Central memory CD8-positive, alpha-beta T cell (primary cell): Measurements from ENCODE around the gene MT1X.
"Not testable (repeated sequence)": the region's sequence is repeated elsewhere in the genome, so short reads cannot be mapped to it uniquely, and the experiment has no call there.

ENCODE experiments used
- ATAC-seq: fragments of 150-1000 bp; cut with Tn5 transposase; replicated peaks from 2 replicates; pipeline ENCODE4 v1.10.0; 2022; ENCODE audit warnings: mild to moderate bottlenecking, moderate FRiP score, moderate number of reproducible peaks; ENCODE audit not compliant: poor library complexity, severe bottlenecking; ENCODE audit errors: extremely low read depth
- DNase-seq, 2 donors: peaks; one replicate each; pipeline ENCODE4 v3.0.0; 2021; ENCODE audit warnings: low spot score in 2 of 2
- H3K27ac Mint-ChIP-seq: one replicate; pipeline ENCODE4 v1.8.0; 2022; ENCODE audit warnings: low read depth, mild to moderate bottlenecking, moderate library complexity, mixed read lengths
- H3K27me3 Mint-ChIP-seq: one replicate; pipeline ENCODE4 v1.8.0; 2022; ENCODE audit warnings: mixed read lengths
- H3K36me3 Mint-ChIP-seq: one replicate; pipeline ENCODE4 v1.8.0; 2022; ENCODE audit warnings: mild to moderate bottlenecking, moderate library complexity, mixed read lengths; ENCODE audit not compliant: insufficient read depth
- H3K4me1 Mint-ChIP-seq: one replicate; pipeline ENCODE4 v1.8.0; 2022; ENCODE audit warnings: mixed read lengths
- H3K4me3 Mint-ChIP-seq: one replicate; pipeline ENCODE4 v1.8.0; 2022; ENCODE audit warnings: mild to moderate bottlenecking, moderate library complexity, mixed read lengths
- H3K9me3 Mint-ChIP-seq: one replicate; pipeline ENCODE4 v1.8.0; 2022; ENCODE audit warnings: mixed read lengths

Gene MT1X

DNA sequence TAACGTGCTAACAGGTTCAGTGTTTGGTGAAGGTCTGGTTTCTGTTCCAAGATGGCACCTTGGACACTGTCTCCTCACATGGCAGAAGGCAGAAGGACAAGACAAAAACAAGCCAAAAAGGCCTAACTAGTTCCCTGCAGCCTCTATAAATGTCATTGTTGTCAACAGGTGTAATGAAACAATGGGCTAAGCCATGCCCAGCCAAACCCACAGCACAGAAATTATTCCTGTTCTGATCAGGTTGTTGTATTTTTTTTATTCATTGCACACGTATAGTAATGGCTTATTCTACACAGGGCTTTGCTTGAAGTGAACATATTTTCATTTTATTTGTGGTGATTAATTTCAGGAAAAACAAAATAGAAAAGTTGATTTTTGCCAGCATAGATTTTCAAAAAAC lies 31.5 kb downstream of the MT1X start:
- Mint-ChIP-seq H3K36me3 (peaks cover 3% of the 10 kb centered on the region), H3K27me3 (no peaks in the 10 kb centered on the region), H3K4me1 (peaks cover 29% of the 10 kb centered on the region), H3K9me3 (no peaks in the 10 kb centered on the region), H3K4me3 (no peak overlapping the region), H3K27ac (no peak overlapping the region)
- ATAC-seq, result no peak
- no peak for DNase-seq

GRCh38 chr16:56715126-56715525 lies 32.9 kb downstream of the MT1X start:
- H3K4me3 Mint-ChIP-seq, result no peak overlapping the region
- H3K27ac Mint-ChIP-seq, result no peak overlapping the region
- no peaks in the 10 kb centered on the region for H3K9me3 Mint-ChIP-seq
- ATAC-seq (no peak), DNase-seq (no peak)
- H3K36me3 Mint-ChIP-seq, result no peaks in the 10 kb centered on the region
- no peaks in the 10 kb centered on the region for H3K27me3 Mint-ChIP-seq
- peaks cover 16% of the 10 kb centered on the region for H3K4me1 Mint-ChIP-seq

GRCh38 chr16:56716761-56717160 lies 34.5 kb downstream of the MT1X start:
- Mint-ChIP-seq H3K27me3 (no peaks in the 10 kb centered on the region), H3K36me3 (no peaks in the 10 kb centered on the region), H3K9me3 (no peaks in the 10 kb centered on the region)

GRCh38 chr16:56717532-56717931 lies 35.3 kb downstream of the MT1X start:
- H3K4me3 Mint-ChIP-seq, H3K9me3 Mint-ChIP-seq, H3K27me3 Mint-ChIP-seq, H3K36me3 Mint-ChIP-seq, H3K27ac Mint-ChIP-seq, DNase-seq, H3K4me1 Mint-ChIP-seq, ATAC-seq: not testable (repeated sequence)

More at GRCh38 chr16:56716761-56717160, 34.5 kb downstream of the MT1X start:
- Mint-ChIP-seq H3K27ac (no peak overlapping the region), H3K4me1 (peaks cover 2% of the 10 kb centered on the region), H3K4me3 (no peak overlapping the region)
- DNase-seq (no peak), ATAC-seq (no peak)

GRCh38 chr16:56722200-56722842 lies 40.1 kb downstream of the MT1X start:
- DNase-seq (no peak), ATAC-seq (no peak)
- no peaks in the 10 kb centered on the region for H3K27me3 Mint-ChIP-seq
- no peak overlapping the region for H3K4me3 Mint-ChIP-seq
- no peak overlapping the region for H3K27ac Mint-ChIP-seq
- no peaks in the 10 kb centered on the region for H3K9me3 Mint-ChIP-seq
- H3K36me3 Mint-ChIP-seq, result peaks cover 2% of the 10 kb centered on the region
- H3K4me1 Mint-ChIP-seq, result no peaks in the 10 kb centered on the region

DNA sequence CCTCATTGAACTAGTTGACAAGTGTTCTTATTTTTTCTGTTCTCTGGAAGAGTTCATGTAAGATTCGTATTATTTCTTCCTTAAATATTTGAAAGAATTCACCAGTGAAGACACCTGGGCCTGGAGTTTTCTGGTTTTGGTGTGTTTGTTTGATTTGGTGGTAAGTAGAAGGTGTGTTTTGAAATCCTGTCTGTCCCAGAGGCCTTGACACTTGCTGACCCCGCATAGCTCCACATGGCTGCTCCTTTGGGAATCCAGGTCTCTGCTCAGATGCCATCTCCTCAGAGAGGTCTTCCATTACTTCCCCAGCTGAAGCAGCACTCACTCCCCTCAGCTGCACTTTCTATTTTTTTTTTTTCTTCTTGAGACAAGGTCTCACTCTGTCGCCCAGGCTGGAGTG lies 41.9 kb downstream of the MT1X start:
- no peak for ATAC-seq
- Mint-ChIP-seq H3K4me3 (no peak overlapping the region), H3K9me3 (no peaks in the 10 kb centered on the region), H3K27me3 (no peaks in the 10 kb centered on the region), H3K27ac (no peak overlapping the region), H3K36me3 (peaks cover 2% of the 10 kb centered on the region), H3K4me1 (peaks cover 6% of the 10 kb centered on the region)
- DNase-seq, result no peak

DNA sequence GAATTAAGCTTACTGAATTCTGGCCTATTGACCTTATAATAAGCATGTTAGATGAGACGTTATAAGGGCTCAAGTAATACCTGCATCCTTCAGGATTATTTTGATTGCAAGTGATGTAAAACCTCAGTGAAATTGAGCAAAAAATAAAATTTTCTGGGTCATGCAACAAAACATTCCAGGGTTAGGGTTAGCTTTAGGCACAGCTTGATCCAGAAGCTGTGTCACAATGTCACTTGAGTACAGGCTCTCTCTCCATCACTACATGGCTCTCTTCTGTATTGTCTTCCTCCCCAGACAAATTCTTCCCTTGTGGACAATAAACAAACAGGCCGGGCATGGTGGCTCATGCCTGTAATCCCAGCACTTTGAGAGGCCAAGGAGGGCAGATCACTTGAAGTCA lies 44.0 kb downstream of the MT1X start:
- Mint-ChIP-seq H3K9me3 (no peaks in the 10 kb centered on the region), H3K36me3 (peaks cover 2% of the 10 kb centered on the region), H3K27ac (no peak overlapping the region), H3K4me3 (no peak overlapping the region), H3K4me1 (peaks cover 12% of the 10 kb centered on the region), H3K27me3 (no peaks in the 10 kb centered on the region)
- no peak for ATAC-seq
- no peak for DNase-seq

GRCh38 chr16:56726926-56727325 lies 44.7 kb downstream of the MT1X start:
- H3K9me3 Mint-ChIP-seq, result no peaks in the 10 kb centered on the region
- ATAC-seq (no peak), DNase-seq (no peak)
- peaks cover 12% of the 10 kb centered on the region for H3K4me1 Mint-ChIP-seq
- peaks cover 2% of the 10 kb centered on the region for H3K36me3 Mint-ChIP-seq
- no peak overlapping the region for H3K4me3 Mint-ChIP-seq
- no peaks in the 10 kb centered on the region for H3K27me3 Mint-ChIP-seq
- no peak overlapping the region for H3K27ac Mint-ChIP-seq

DNA sequence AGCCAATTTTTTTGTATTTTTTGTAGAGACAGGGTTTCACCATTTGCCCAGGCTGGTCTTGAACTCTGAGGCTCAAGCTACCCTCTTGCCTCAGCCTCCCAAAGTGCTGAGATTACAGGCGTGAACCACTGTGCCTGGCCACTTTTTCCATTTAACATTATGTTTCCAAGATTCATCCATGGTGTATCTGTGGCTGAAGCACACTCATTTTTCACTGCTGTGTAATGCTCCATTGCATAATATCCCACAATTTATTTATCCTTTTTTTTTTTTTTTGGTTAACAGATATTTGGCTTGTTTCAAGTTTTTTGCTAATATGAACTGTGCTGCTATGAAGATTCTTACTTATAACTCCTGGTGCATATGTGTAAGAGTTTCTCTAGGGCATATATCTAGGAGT lies 45.8 kb downstream of the MT1X start:
- H3K27me3 Mint-ChIP-seq, result no peaks in the 10 kb centered on the region
- peaks cover 12% of the 10 kb centered on the region for H3K4me1 Mint-ChIP-seq
- peaks cover 2% of the 10 kb centered on the region for H3K36me3 Mint-ChIP-seq
- no peak overlapping the region for H3K27ac Mint-ChIP-seq
- DNase-seq, result no peak
- H3K4me3 Mint-ChIP-seq, result no peak overlapping the region
- no peak for ATAC-seq
- H3K9me3 Mint-ChIP-seq, result no peaks in the 10 kb centered on the region

- Mint-ChIP-seq H3K27me3 (no peaks in the 10 kb centered on the region), H3K36me3 (peaks cover 2% of the 10 kb centered on the region)
Observed at GRCh38 chr16:56728980-56729734, 46.9 kb downstream of the MT1X start.

DNA sequence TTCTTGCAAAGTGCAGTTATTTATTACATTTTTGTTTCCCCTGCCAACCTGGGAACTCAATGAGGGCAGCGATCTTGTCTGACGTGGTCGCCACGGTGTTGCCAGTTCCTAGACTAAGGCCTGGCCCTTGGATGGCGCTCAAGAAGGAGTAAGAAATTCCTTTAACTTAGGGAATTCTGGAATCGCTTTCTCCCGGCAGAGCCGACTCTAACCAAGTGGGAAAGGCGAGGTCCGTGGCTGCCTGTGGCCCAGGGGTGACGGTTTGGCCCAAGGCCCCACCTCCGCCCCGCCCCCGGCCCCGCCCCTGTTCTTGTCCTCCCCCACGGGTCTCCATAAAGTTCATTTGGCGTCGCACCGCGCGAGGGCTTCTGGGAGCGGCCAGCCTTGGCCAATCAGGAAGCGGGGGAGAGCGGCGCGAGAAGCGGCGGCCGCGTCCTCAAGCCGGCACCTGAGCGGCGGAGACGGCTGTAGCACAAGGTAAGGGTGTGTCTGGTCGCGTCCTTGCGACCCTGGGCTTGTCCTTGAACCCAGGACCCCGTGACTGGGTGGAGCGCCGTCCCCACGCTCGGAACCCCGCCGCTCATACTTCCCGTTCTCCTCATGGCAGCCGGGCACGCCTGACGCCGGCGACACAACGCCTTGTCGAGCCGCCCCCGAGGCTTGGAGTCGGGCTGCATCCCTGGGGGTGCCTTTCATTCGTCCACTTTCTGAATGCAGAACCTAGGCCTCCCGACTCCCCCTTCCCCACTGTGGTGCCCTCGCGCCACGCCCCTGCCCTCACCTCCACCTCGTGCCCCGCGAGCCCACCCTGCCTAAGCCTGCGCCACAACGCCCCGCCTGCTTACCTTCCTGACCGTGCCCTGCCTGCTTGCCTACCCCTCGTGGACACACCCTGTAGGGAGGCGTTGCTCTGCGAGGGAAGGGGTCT lies 47.7 kb downstream of the MT1X start, which contains the start of gene NUP93:
NUP93 (plus strand) TSS at position 395 of the 928 bp plus-strand sequence. CDS start 18,119 bp downstream, outside the sequence.
- Mint-ChIP-seq H3K27me3 (no peaks in the 10 kb centered on the region), H3K36me3 (no peaks in the 10 kb centered on the region), H3K4me3 (no peak within 1 kb of the TSS), H3K4me1 (peaks cover 12% of the 10 kb centered on the region), H3K27ac (no peak within 1 kb of the TSS), H3K9me3 (no peaks in the 10 kb centered on the region)
- DNase-seq, result peak; percentile 74 to 79
- ATAC-seq, result peak; percentile 97

More at GRCh38 chr16:56728980-56729734, 46.9 kb downstream of the MT1X start:
- DNase-seq (no peak), ATAC-seq (no peak)
- H3K27ac Mint-ChIP-seq, result no peak overlapping the region
- no peak overlapping the region for H3K4me3 Mint-ChIP-seq
- no peaks in the 10 kb centered on the region for H3K9me3 Mint-ChIP-seq
- peaks cover 12% of the 10 kb centered on the region for H3K4me1 Mint-ChIP-seq

DNA sequence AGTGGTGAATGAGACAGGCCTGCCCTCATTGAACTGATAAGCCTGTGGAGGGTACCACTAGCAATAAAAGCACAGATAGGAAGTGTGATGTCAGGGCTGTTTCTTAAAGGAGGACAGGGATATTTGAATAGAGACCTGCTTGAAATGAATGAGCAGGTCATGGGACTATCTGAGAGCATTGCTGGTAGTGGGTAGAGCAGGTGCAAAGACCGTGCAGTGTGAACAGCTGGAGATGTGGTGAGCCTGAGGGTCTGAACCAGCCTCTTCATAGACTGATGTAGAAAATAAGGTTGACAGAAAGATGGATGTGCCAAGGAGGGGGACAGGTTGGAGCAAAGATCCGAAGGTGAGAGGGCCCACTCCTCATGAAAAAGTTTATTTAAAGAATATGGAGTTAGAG lies 50.1 kb downstream of the MT1X start:
- H3K4me1 Mint-ChIP-seq, result peaks cover 22% of the 10 kb centered on the region
- DNase-seq (no peak), ATAC-seq (no peak)
- no peak overlapping the region for H3K27ac Mint-ChIP-seq
- no peak overlapping the region for H3K4me3 Mint-ChIP-seq
- H3K36me3 Mint-ChIP-seq, result peaks cover 2% of the 10 kb centered on the region
- no peaks in the 10 kb centered on the region for H3K27me3 Mint-ChIP-seq
- H3K9me3 Mint-ChIP-seq, result no peaks in the 10 kb centered on the region
